Measurements from ENCODE around the gene RPAP3.

The RPAP3 gene

DNA sequence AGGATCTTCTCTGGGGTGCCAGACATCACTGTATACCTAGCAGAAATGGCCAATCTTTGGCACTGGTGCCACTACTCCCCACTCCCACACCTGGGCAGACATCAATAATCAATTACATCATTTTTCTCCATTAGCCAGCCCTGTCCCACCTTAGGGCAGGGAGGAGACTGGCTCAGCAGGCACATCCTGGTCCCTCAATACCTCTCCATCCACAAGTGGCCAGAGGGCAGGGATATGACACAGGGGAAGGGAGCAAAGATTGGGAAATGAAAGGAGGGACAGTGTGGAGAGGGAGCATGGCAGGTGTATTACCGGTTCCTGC, 42.6 kb upstream of the RPAP3 start:
- no peaks in the 10 kb centered on the region for H3K27me3 ChIP-seq
- H3K4me3 ChIP-seq: no peak overlapping the region
- no peak for DNase-seq
- H3K27ac ChIP-seq: no peak overlapping the region
- H3K9me3 ChIP-seq: no peaks in the 10 kb centered on the region
- TF ChIP-seq, protein P1, sequence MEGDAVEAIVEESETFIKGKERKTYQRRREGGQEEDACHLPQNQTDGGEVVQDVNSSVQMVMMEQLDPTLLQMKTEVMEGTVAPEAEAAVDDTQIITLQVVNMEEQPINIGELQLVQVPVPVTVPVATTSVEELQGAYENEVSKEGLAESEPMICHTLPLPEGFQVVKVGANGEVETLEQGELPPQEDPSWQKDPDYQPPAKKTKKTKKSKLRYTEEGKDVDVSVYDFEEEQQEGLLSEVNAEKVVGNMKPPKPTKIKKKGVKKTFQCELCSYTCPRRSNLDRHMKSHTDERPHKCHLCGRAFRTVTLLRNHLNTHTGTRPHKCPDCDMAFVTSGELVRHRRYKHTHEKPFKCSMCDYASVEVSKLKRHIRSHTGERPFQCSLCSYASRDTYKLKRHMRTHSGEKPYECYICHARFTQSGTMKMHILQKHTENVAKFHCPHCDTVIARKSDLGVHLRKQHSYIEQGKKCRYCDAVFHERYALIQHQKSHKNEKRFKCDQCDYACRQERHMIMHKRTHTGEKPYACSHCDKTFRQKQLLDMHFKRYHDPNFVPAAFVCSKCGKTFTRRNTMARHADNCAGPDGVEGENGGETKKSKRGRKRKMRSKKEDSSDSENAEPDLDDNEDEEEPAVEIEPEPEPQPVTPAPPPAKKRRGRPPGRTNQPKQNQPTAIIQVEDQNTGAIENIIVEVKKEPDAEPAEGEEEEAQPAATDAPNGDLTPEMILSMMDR (IDR thresholded peaks at IDR 0.05): no peak
- intact Hi-C loops (cut with DNase I; ENCODE audit: low total_unique reads): no loop called here
- H3K36me3 ChIP-seq: peaks cover 0 to 59% (median 22%) of the 10 kb centered on the region in 3 donors
- peaks cover 0 to 23% (median 22%) of the 10 kb centered on the region in 4 donors for H3K4me1 ChIP-seq

- intact Hi-C loops (cut with DNase I; ENCODE audit: low total_unique reads): no loop called here
- Histone ChIP-seq H3K9me3 (no peaks in the 10 kb centered on the region), H3K27ac (no peak overlapping the region), H3K4me1 (peaks cover 0 to 17% (median 16%) of the 10 kb centered on the region in 4 donors), H3K36me3 (peaks cover 0 to 59% (median 22%) of the 10 kb centered on the region in 3 donors), H3K4me3 (no peak overlapping the region), H3K27me3 (no peaks in the 10 kb centered on the region)
- DNase-seq: no peak
- TF ChIP-seq, protein P1 (IDR thresholded peaks at IDR 0.05): no peak
Observed at GRCh38 chr12:47747596-47748506, 42.0 kb upstream of the RPAP3 start.

GRCh38 chr12:47747126-47747525, 41.3 kb upstream of the RPAP3 start:
- H3K27ac ChIP-seq: no peak overlapping the region
- TF ChIP-seq, protein P1 (IDR thresholded peaks at IDR 0.05): no peak
- intact Hi-C loops (cut with DNase I; ENCODE audit: low total_unique reads): no loop called here

DNA sequence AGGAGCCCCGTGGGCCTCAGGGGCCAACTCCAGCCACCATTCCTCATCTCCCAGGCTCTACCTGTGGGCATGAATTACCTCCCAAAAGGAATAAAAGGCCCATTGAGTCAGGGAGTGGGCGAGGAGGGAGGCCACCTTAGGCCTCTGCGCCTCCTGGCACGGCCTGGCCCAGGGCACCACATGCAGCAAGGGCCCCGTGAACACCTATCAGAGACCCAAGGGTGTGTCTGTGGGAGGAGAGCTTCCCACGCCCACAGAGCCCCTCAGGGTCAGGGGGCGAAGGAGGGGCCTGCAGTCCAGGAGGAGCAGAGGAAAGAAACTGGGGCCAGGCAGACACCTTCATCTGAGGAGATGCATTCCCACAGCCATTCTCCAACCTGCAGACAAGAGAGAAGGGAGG, 40.7 kb upstream of the RPAP3 start:
- TF ChIP-seq, protein P1 (IDR thresholded peaks at IDR 0.05): no peak
- peaks cover 0 to 56% (median 22%) of the 10 kb centered on the region in 3 donors for H3K36me3 ChIP-seq
- H3K27me3 ChIP-seq: no peaks in the 10 kb centered on the region
- no peaks in the 10 kb centered on the region for H3K9me3 ChIP-seq
- no peak overlapping the region for H3K27ac ChIP-seq
- DNase-seq: no peak
- no peak overlapping the region for H3K4me3 ChIP-seq
- H3K4me1 ChIP-seq: peaks cover 0 to 8% (median 7%) of the 10 kb centered on the region in 4 donors
- intact Hi-C loops (cut with DNase I; ENCODE audit: low total_unique reads): no loop called here

More at GRCh38 chr12:47747126-47747525, 41.3 kb upstream of the RPAP3 start:
- H3K4me1 ChIP-seq: peaks cover 0 to 10% (median 9%) of the 10 kb centered on the region in 4 donors
- H3K9me3 ChIP-seq: no peaks in the 10 kb centered on the region
- no peak overlapping the region for H3K4me3 ChIP-seq
- H3K27me3 ChIP-seq: no peaks in the 10 kb centered on the region
- no peak for DNase-seq
- H3K36me3 ChIP-seq: peaks cover 0 to 59% (median 22%) of the 10 kb centered on the region in 3 donors

GRCh38 chr12:47746073-47746472, 40.2 kb upstream of the RPAP3 start:
- intact Hi-C loops (cut with DNase I; ENCODE audit: low total_unique reads): no loop called here
- TF ChIP-seq, protein P1 (IDR thresholded peaks at IDR 0.05): no peak
- H3K36me3 ChIP-seq: peaks cover 0 to 51% (median 22%) of the 10 kb centered on the region in 3 donors

More at GRCh38 chr12:47746073-47746472, 40.2 kb upstream of the RPAP3 start:
- Histone ChIP-seq H3K4me1 (peaks cover 0 to 10% (median 8%) of the 10 kb centered on the region in 4 donors), H3K4me3 (no peak overlapping the region), H3K27ac (no peak overlapping the region), H3K27me3 (no peaks in the 10 kb centered on the region), H3K9me3 (no peaks in the 10 kb centered on the region)
- no peak for DNase-seq
